Activated CD8-positive, alpha-beta memory T cell treated with anti-CD3 and anti-CD28 coated beads, Interleukin-2, amount 50 U/mL, for 48 hours (primary cell): ENCODE measurements around the gene SMC3.

ENCODE experiments used
- DNase-seq: peaks from one replicate; pipeline ENCODE4 v3.0.0-alpha.2; 2020

The SMC3 gene

GRCh38 chr10:110648692-110649346, 81.3 kb downstream of the SMC3 start:
- DNase-seq = no peak

DNA sequence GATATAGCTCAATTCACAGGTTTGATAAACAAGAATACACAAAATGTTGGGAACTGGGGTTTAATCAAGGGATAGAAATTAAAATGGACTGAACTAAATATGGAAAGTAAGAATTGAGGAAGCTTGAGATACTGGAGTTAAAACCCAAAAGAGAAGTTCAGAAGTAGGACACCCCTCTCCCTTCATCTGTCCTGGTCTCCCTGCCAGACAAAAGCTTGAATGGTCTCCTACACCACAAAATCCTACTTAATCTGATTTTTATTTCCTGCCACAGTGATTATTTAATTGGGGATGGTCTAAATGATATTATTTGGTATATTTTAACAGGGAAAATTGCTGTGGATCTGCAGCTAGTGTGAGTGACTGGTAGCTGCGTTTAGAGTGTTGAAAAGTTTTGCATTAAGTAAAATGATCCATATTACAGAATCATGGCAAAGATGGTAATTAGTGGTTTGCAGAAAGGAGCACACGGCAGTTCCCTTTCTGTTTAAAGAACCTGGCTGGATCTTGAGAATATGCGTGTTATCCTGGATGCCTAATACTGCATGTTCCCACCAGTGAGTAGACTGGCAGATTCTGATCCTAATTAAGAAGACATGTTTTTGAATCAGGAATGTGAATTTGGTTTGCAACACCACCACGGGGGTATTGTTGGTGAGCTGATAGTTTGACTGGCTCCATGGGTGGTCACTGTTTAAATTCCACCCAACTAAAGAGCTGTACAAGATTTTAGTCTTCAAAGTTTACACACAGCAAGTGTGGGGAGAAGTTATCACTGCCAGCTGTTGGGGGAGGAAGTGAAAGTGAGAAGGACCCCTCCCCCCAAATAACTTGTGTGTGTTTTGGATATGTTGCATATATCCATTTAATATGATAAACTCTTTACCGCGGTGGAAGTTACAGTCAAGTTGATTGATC, 82.1 kb downstream of the SMC3 start:
- DNase-seq = no peak

DNA sequence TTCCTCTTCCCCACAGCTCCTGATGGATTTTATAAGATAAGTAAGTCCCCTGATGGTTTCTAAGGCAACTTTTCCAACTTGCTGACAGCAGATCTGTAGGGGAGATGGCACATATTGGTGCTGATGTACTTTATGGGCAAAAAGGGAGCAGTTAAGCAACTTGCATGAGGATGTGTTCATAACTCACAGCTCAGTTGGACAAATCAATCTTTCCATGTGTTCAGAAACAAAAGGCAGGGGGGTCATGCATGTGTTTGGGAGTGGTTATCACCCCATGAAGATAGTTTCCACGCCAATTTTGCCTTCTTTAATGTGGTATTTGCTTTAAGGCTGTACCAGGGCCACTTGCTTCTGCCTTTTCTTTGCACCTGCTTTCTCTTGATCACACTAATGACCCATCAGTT, 82.8 kb downstream of the SMC3 start:
- DNase-seq = no peak

- DNase-seq = no peak
These were observed 83.8 kb downstream of the SMC3 start for GRCh38 chr10:110651044-110651958.

DNA sequence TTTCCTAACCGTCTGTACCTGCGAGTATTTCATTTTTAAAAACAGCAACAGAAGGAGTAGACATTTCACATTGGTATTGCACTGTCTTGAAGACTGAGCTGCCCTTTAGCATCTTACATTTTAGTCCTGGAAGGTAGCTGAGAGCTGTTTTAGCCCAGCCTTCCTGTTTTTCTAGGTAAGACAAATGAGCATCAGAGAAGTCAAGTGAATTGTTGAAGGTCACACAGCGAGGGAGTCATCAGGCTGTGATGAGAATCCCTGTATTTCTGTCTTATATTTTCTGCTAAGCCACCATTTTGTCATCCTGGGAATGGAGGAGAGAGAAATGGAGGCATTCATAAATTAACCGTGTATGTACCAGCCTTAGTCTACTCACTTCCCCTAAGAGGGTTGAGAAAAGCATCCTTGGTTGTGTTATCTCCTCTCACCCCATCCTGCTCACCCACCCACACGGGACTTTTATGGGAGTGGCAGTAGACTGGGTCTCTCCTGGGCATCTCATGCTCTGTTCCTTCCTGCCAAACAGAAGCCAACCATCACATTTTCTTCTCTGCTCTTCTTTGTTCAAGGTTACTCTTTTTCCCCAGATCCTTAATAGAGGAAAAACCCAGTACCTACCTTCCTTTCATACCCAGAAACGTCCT, 85.1 kb downstream of the SMC3 start:
- DNase-seq = no peak
